Measurements from ENCODE around the gene IGLL1.

Gene IGLL1

DNA sequence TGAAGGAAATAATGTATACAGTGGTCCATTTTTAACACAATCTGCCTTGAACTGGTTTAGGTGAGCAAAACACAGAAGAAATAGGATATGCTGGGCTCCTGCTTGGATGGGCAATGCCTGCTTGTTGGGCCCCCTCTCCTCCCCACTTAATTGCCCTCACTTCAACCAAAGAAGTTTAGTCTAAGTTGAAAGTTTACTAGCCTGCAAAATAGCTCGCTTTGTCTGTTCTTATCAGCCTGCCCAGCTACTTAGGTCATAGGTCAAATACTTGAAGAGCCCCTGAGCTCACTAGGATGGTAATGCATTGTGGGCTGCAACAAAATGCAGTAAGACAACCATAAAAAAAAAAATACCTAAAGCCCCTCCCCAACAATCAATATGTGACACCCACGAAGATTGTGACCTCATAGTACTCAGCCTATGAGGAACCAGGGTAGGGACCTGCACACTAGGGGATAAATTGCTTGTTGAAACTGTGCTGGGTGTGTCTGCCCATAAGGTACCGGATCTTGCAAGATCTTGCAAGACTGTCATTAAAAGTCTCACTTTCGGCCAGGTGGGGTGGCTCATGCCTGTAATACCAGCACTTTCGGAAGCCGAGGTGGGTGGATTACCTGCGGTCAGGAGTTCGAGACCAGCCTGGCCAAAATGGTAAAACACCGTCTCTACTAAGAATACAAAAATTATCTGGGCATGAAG lies 41.1 kb upstream of the IGLL1 start:
- no peak overlapping the region for H3K4me3 ChIP-seq (ENCODE audit: low read depth, low read length)
- TF ChIP-seq POLR2A (IDR thresholded peaks at IDR 0.05; ENCODE audit: extremely low read depth, insufficient read length) (no peak), MYC (IDR thresholded peaks at IDR 0.05; ENCODE audit: low read depth, low read length) (no peak)
- TF ChIP-seq, protein P1, sequence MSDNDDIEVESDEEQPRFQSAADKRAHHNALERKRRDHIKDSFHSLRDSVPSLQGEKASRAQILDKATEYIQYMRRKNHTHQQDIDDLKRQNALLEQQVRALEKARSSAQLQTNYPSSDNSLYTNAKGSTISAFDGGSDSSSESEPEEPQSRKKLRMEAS (IDR thresholded peaks at IDR 0.05; ENCODE audit: low read depth, low read length): no peak
- TF ChIP-seq, protein P2, sequence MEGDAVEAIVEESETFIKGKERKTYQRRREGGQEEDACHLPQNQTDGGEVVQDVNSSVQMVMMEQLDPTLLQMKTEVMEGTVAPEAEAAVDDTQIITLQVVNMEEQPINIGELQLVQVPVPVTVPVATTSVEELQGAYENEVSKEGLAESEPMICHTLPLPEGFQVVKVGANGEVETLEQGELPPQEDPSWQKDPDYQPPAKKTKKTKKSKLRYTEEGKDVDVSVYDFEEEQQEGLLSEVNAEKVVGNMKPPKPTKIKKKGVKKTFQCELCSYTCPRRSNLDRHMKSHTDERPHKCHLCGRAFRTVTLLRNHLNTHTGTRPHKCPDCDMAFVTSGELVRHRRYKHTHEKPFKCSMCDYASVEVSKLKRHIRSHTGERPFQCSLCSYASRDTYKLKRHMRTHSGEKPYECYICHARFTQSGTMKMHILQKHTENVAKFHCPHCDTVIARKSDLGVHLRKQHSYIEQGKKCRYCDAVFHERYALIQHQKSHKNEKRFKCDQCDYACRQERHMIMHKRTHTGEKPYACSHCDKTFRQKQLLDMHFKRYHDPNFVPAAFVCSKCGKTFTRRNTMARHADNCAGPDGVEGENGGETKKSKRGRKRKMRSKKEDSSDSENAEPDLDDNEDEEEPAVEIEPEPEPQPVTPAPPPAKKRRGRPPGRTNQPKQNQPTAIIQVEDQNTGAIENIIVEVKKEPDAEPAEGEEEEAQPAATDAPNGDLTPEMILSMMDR (IDR thresholded peaks at IDR 0.05; ENCODE audit: low read depth, low read length): no peak
- no peak for DNase-seq (ENCODE audit: low read depth)

DNA sequence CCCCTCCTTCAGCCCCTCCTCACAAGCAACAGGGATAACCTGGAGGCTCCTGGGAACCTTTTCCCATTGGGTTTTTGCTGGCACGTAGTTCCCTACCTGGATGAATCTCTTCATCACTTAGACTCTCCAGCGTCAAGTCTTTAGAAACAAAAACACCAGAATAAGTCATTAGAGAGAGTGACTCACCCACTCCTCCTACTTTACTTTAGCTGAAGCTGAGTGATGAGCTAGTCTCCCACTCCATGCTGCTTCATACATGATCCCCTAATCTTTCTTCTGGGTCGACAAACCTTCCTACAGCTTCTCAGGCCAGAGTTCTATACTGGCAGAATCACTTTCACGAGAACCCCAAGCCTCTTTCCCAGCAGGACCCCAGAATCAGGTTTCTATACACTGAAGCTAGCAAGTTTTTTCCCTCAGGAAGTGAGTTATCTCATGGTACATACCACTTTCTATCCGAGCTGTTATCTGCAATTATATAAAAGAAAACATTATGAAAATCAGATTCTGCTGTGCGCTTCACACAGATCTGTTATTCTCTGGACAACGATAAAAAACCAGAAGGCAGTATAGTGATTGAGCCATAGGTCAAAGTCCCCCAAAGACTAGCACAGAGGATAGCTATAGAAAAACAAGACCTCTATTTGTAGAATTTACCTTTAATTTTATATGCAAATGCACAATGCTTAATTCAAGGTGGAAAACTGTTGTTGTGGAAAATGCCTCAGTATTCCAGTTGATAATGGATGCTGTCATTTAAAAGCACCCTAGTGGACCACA lies 33.3 kb upstream of the IGLL1 start:
- TF ChIP-seq POLR2A (IDR thresholded peaks at IDR 0.05; ENCODE audit: extremely low read depth, insufficient read length) (no peak), MYC (IDR thresholded peaks at IDR 0.05; ENCODE audit: low read depth, low read length) (no peak)
- TF ChIP-seq, protein P2 (IDR thresholded peaks at IDR 0.05; ENCODE audit: low read depth, low read length): no peak
- TF ChIP-seq, protein P1 (IDR thresholded peaks at IDR 0.05; ENCODE audit: low read depth, low read length): no peak
- H3K4me3 ChIP-seq (ENCODE audit: low read depth, low read length): no peak overlapping the region
- no peak for DNase-seq (ENCODE audit: low read depth)

DNA sequence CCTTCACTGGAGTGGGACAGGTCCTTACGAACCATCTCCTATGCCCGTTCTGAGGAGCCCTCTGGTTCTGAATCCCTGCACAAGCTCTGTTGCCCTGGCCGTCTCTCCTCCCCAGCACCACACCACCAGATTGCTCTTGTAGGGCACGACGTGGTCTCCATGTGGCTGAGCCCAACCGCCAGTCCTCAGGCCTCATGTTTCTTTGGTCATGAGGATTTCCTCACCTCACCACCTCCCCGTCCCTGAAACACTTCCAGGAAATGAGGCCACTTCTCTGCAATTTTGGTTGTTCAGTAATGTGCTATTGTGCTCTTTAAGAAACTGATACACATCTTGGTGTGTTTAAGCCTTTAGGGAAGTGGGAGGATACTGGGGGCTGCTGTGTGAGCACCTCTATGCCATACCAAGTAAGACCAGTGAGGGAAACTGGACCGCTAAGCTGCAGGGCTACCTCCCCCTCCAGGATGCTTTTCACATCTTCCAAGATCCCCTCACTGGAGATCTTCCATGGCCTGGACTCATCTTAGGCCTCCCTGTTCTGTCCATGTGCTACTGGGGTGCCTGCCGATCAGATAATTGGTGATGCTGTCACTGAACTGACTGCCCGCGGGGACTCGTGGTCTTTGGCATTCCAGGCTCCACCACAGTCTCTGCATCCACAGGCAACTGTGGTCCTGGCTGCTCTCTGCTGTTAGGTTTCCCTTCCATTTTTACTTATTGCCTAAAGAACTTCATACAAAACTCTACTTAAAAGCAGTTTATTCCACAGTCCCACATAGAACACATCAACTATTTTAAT lies 30.1 kb upstream of the IGLL1 start:
- TF ChIP-seq MYC (IDR thresholded peaks at IDR 0.05; ENCODE audit: low read depth, low read length) (no peak), POLR2A (IDR thresholded peaks at IDR 0.05; ENCODE audit: extremely low read depth, insufficient read length) (no peak)
- TF ChIP-seq, protein P1 (IDR thresholded peaks at IDR 0.05; ENCODE audit: low read depth, low read length): no peak
- TF ChIP-seq, protein P2 (IDR thresholded peaks at IDR 0.05; ENCODE audit: low read depth, low read length): no peak
- no peak for DNase-seq (ENCODE audit: low read depth)
- H3K4me3 ChIP-seq (ENCODE audit: low read depth, low read length): no peak overlapping the region

DNA sequence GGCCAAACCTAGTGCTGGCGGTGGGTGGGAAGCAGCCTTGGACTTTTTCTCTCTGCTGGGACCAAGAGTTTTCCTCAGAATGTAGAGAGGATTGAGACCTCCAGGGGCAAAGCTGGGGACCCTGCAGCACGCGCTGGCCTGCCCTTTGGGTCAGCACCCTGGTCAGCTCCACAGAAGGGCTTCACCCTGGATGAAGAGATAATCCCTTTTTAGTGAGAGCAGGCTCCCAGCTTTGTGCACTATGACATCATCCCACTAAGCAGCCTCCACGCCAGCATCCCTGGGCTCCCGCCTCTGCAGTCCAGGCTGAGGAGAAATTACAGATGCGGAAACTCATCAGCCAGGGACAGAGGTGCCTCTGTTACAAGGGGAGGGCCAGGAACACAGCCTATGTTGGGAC lies 28.5 kb upstream of the IGLL1 start:
- no peak overlapping the region for H3K4me3 ChIP-seq (ENCODE audit: low read depth, low read length)
- peak; percentile 24 for DNase-seq (ENCODE audit: low read depth)
- TF ChIP-seq, protein P2 (IDR thresholded peaks at IDR 0.05; ENCODE audit: low read depth, low read length): no peak
- TF ChIP-seq POLR2A (IDR thresholded peaks at IDR 0.05; ENCODE audit: extremely low read depth, insufficient read length) (no peak), MYC (IDR thresholded peaks at IDR 0.05; ENCODE audit: low read depth, low read length) (no peak)
- TF ChIP-seq, protein P1 (IDR thresholded peaks at IDR 0.05; ENCODE audit: low read depth, low read length): no peak

DNA sequence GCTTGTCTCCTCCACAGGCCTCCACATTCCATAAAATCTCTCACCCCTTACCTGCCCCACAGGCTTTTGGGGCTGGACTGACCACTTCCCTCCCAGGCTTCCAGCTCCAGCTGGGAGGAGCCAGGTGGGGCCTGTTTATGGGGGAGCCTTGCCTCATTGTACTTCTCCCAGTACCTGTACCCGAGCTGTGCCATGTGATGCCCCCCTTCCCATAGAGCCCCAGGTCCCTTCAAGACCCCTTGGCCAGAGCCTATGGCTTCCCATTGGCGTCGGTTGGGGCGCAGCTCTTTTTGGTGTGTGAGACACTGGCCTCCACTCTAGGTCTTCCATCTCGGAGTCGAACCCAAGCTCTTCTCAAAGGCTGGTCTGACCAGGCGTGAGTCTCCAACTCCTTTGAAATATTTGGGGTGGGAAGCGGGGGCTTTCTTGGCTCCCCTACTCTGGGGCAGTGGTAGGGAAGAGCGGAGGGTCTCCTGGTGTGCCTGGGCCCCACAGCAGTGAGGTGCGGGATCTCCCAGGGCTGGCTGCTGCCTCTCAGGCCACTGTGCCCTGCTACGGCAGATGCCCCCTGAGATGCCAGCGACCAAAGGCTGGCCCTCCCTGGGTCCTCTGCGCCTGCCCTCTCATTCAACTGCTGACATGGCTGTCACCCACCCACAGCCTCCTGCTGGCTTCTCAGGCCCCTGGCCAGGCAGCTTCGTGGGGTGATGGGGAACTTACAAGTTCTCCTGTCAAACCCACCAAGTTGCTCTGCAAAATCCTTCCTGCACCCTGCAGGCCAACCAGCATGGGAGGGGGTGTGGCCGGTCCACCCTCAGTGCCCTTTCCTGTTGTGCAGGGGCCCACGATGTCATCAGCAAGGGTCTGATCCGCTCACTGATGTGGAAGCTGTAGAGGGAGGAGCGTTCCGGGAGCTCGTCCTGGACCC lies 26.4 kb upstream of the IGLL1 start:
- H3K4me3 ChIP-seq (ENCODE audit: low read depth, low read length): no peak overlapping the region
- no peak for DNase-seq (ENCODE audit: low read depth)
- TF ChIP-seq, protein P2 (IDR thresholded peaks at IDR 0.05; ENCODE audit: low read depth, low read length): no peak
- TF ChIP-seq POLR2A (IDR thresholded peaks at IDR 0.05; ENCODE audit: extremely low read depth, insufficient read length): no peak
- TF ChIP-seq MYC (IDR thresholded peaks at IDR 0.05; ENCODE audit: low read depth, low read length): no peak
- TF ChIP-seq, protein P1 (IDR thresholded peaks at IDR 0.05; ENCODE audit: low read depth, low read length): no peak
